Osteocyte (in vitro differentiated cells): Measurements from ENCODE around the gene TOP1. TPM values are rescaled to one million over a fixed set of nuclear protein-coding genes. Genes with fewer than 3 reads are reported as not detected.

Source experiments
- DNase-seq: peaks from one replicate; pipeline ENCODE4 v3.0.0; 2021; ENCODE audit warnings: mixed read lengths; ENCODE audit not compliant: unreplicated experiment; ENCODE audit errors: extremely low spot score
- H3K27ac Mint-ChIP-seq: one replicate; pipeline ENCODE4 v1.8.0; 2021; ENCODE audit warnings: mild to moderate bottlenecking, mixed read lengths; ENCODE audit not compliant: unreplicated experiment
- H3K27me3 Mint-ChIP-seq: one replicate; pipeline ENCODE4 v1.8.0; 2021; ENCODE audit warnings: mixed read lengths; ENCODE audit not compliant: unreplicated experiment
- H3K36me3 Mint-ChIP-seq: one replicate; pipeline ENCODE4 v1.8.0; 2021; ENCODE audit warnings: mixed read lengths; ENCODE audit not compliant: unreplicated experiment
- H3K4me1 Mint-ChIP-seq: one replicate; pipeline ENCODE4 v1.8.0; 2021; ENCODE audit warnings: mixed read lengths; ENCODE audit not compliant: unreplicated experiment
- H3K4me3 Mint-ChIP-seq: one replicate; pipeline ENCODE4 v1.8.0; 2021; ENCODE audit warnings: mild to moderate bottlenecking, moderate library complexity, mixed read lengths; ENCODE audit not compliant: unreplicated experiment
- H3K9me3 Mint-ChIP-seq: one replicate; pipeline ENCODE4 v1.8.0; 2021; ENCODE audit warnings: mixed read lengths; ENCODE audit not compliant: unreplicated experiment
- CTCF ChIP-seq: fragments of 200-600 bp; sonication (generic); IDR thresholded peaks from 2 replicates; pipeline ENCODE4 v1.5.0; 2021; ENCODE audit warnings: antibody characterized with exemption, mild to moderate bottlenecking, moderate library complexity
- total RNA-seq: library from RNA; stranded (reverse); gene quantifications from 2 replicates; pipeline ENCODE4 v1.2.1, GENCODE V29; 2021

The TOP1 gene
- total RNA-seq, 1 donor from 2014 or later, result 51.1 TPM

- DNase-seq, result no peak
- no peak overlapping the region for H3K4me3 Mint-ChIP-seq
- H3K4me1 Mint-ChIP-seq, result peaks cover 2% of the 10 kb centered on the region
- peaks cover 46% of the 10 kb centered on the region for H3K36me3 Mint-ChIP-seq
- TF ChIP-seq CTCF, result no peak
- H3K27ac Mint-ChIP-seq, result no peak overlapping the region
- no peaks in the 10 kb centered on the region for H3K27me3 Mint-ChIP-seq
- H3K9me3 Mint-ChIP-seq, result no peaks in the 10 kb centered on the region
These were observed 63.3 kb downstream of the TOP1 start for GRCh38 chr20:41091927-41092326.

DNA sequence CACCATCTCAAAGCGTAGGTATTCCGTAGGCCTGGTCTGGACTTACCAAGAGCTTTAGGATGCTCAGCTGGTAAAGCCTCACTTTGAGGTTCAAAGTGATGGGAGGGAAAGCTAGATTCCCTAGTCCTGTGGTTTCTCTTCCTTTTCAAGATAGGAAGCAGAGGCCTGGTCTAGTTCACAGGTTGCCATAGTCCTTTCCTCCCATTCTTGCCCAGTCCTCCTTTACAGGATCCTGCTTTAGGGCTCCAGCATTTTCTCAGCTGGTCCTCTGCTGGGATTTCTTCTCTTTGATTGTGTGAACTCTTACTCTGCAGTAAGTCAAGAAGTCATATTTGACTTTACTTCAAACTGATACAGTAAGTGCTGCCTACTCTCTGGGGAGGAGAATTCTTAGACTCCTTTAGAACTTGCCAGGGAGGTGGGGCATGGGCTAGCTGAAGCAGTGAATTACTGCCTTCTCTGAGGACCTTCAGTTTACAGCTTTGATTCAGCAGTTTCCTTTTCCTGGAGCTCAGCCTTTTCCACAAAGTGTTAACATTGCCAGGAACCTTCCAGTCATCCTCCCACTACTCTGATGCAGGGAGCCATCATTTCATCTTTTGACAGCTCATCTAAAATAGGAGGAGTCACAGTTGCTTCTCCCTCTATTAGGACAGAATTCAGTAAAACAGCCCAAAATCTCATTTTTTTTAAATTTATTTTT is 65.9 kb downstream of the TOP1 start:
- DNase-seq, result no peak

DNA sequence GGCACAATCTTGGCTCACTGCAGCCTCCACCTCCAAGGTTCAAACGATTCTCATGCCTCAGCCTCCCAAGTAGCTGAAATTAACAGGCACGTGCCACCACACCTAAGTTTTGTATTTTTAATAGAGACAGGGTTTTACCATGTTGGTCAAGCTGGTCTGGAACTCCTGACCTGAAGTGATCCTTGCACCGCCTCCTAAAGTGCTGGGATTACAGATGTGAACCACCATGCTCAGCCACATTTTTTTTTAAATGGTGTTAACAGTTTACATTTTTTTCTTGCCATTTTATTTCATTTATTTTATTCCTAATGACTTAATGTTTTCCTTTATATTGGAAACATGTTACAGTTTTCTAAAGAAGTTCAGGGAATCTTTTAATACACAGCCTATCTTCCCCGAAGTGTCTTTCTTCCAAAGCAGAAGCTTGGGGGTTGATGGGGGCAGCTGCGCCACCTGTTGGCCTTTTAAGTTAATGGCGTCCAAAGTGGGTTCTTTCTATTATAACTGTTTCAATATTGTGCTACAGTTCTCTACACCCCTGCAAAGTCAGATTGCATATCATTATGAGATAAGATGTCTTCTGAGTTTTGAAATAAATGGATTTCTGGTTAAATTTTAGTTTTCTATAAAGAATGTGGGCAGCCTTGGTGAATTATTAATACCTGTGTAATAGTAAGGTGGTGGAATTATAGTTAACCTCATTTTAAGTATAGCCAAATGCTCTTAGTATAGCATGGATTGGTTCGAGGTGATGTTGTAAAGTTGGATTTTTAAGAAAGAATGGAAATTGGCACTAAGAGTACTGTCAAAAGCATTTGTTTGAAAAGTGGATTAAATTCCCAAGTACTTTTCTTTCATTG is 66.7 kb downstream of the TOP1 start:
- DNase-seq, result no peak
- peak; percentile 90 for TF ChIP-seq CTCF
- H3K4me3 Mint-ChIP-seq, result no peak overlapping the region
- peaks cover 52% of the 10 kb centered on the region for H3K36me3 Mint-ChIP-seq
- H3K27ac Mint-ChIP-seq, result no peak overlapping the region
- H3K9me3 Mint-ChIP-seq, result no peaks in the 10 kb centered on the region
- H3K4me1 Mint-ChIP-seq, result peaks cover 13% of the 10 kb centered on the region
- no peaks in the 10 kb centered on the region for H3K27me3 Mint-ChIP-seq

More for the DNA sequence above, 65.9 kb downstream of the TOP1 start:
- TF ChIP-seq CTCF, result no peak
- Mint-ChIP-seq H3K27me3 (no peaks in the 10 kb centered on the region), H3K36me3 (peaks cover 49% of the 10 kb centered on the region), H3K4me1 (peaks cover 13% of the 10 kb centered on the region), H3K27ac (peak overlapping the region; percentile 34), H3K4me3 (no peak overlapping the region), H3K9me3 (no peaks in the 10 kb centered on the region)

GRCh38 chr20:41098703-41099250 is 70.2 kb downstream of the TOP1 start:
- Mint-ChIP-seq H3K36me3 (peaks cover 56% of the 10 kb centered on the region), H3K4me3 (no peak overlapping the region), H3K4me1 (peaks cover 13% of the 10 kb centered on the region), H3K9me3 (no peaks in the 10 kb centered on the region), H3K27me3 (no peaks in the 10 kb centered on the region), H3K27ac (no peak overlapping the region)
- no peak for TF ChIP-seq CTCF
- DNase-seq, result no peak

GRCh38 chr20:41100001-41100480 is 71.4 kb downstream of the TOP1 start:
- peaks cover 13% of the 10 kb centered on the region for H3K4me1 Mint-ChIP-seq
- no peaks in the 10 kb centered on the region for H3K27me3 Mint-ChIP-seq
- H3K36me3 Mint-ChIP-seq, result peaks cover 65% of the 10 kb centered on the region
- H3K27ac Mint-ChIP-seq, result no peak overlapping the region
- no peaks in the 10 kb centered on the region for H3K9me3 Mint-ChIP-seq
- no peak for DNase-seq
- no peak overlapping the region for H3K4me3 Mint-ChIP-seq
- no peak for TF ChIP-seq CTCF
